H1 (cell line): Measurements from ENCODE around the gene SLC16A5. TPM values are rescaled to one million over a fixed set of nuclear protein-coding genes. Genes with fewer than 3 reads are reported as not detected.
A peak's percentile ranks its signal among the peaks of the same experiment; 100 is the strongest.

ENCODE experiments used
- CTCF ChIA-PET: fragments of 300-600 bp; sonication (Branson Sonifier 250); formaldehyde crosslinking; loops from one replicate; lab custom pipeline; 2021; ENCODE audit not compliant: partially characterized antibody; lab: Charles Lee
- POLR2A ChIA-PET: fragments of 300-600 bp; sonication (Branson Sonifier 250); formaldehyde crosslinking; loops from one replicate; lab custom pipeline; 2021; ENCODE audit warnings: inconsistent platforms; ENCODE audit not compliant: partially characterized antibody; lab: Charles Lee
- DNase-seq, 2 experiments: peaks; one replicate each; pipeline versions ENCODE4 v3.0.0 to v3.0.0-alpha.2; 2010 to 2022; ENCODE audit warnings: low spot score in 2 of 2, low read depth in 1 of 2, mixed read lengths in 1 of 2
- FAIRE-seq: peaks from 2 replicates; lab custom pipeline; 2011; peaks lifted over from hg19 to GRCh38; lab: Jason Lieb, UNC
- H2AFZ ChIP-seq: 2 replicates; pipeline ENCODE4 v1.8.1; 2012; ENCODE audit warnings: low read length, inconsistent platforms
- H2AK5ac ChIP-seq: 2 replicates; pipeline ENCODE4 v1.6.1; 2013; ENCODE audit warnings: low read depth, low read length
- H2BK120ac ChIP-seq: replicated peaks from 2 replicates; pipeline ENCODE3; 2013; ENCODE audit warnings: low read depth, low read length, inconsistent platforms
- H2BK12ac ChIP-seq: 2 replicates; pipeline ENCODE4 v1.6.1; 2013; ENCODE audit warnings: low read depth, low read length
- H2BK15ac ChIP-seq: 2 replicates; pipeline ENCODE4 v1.6.1; 2013; ENCODE audit warnings: low read length
- H2BK20ac ChIP-seq: 2 replicates; pipeline ENCODE4 v1.6.1; 2013; ENCODE audit warnings: low read length
- H2BK5ac ChIP-seq: 2 replicates; pipeline ENCODE4 v1.6.1; 2013; ENCODE audit warnings: low read depth, low read length
- H3K14ac ChIP-seq: 2 replicates; pipeline ENCODE4 v1.6.1; 2013; ENCODE audit warnings: inconsistent platforms; ENCODE audit not compliant: insufficient read length
- H3K18ac ChIP-seq: 2 replicates; pipeline ENCODE4 v1.6.1; 2013; ENCODE audit warnings: low read length; ENCODE audit errors: extremely low read depth
- H3K23ac ChIP-seq: 2 replicates; pipeline ENCODE4 v1.6.1; 2013; ENCODE audit warnings: inconsistent platforms; ENCODE audit not compliant: insufficient read length
- H3K23me2 ChIP-seq: 2 replicates; pipeline ENCODE4 v1.6.1; 2013; ENCODE audit warnings: low read depth, low read length
- H3K27ac ChIP-seq: 2 replicates; pipeline ENCODE4 v1.6.1; 2011; ENCODE audit warnings: low read depth, low read length, inconsistent platforms
- H3K27me3 ChIP-seq, 4 experiments: replicated peaks in 1 of 4; 1 replicate in 1 of 4; 2 replicates in 3 of 4; pipeline versions ENCODE4 v1.6.1 to v1.8.1; 2011 to 2013; ENCODE audit warnings: low read length in 3 of 4, mild to moderate bottlenecking in 3 of 4, inconsistent platforms in 2 of 4, mixed read lengths in 2 of 4, moderate library complexity in 1 of 4; ENCODE audit not compliant: control insufficient read depth in 3 of 4, insufficient read depth in 3 of 4; ENCODE audit errors: extremely low read depth in 1 of 4
- H3K36me3 ChIP-seq, 4 experiments: 2 replicates each; pipeline versions ENCODE4 v1.6.1 to v1.8.1; 2011 to 2013; ENCODE audit warnings: mild to moderate bottlenecking in 4 of 4, low read length in 3 of 4, moderate library complexity in 2 of 4, control low read depth in 1 of 4, inconsistent platforms in 1 of 4; ENCODE audit not compliant: insufficient read depth in 4 of 4, control insufficient read depth in 2 of 4
- H3K4ac ChIP-seq: replicated peaks from 2 replicates; pipeline ENCODE3; 2013; ENCODE audit warnings: low read length, low read depth, mixed read lengths, inconsistent platforms; ENCODE audit not compliant: insufficient read length
- H3K4me1 ChIP-seq, 4 experiments: replicated peaks in 1 of 4; 1 replicate in 1 of 4; 2 replicates in 3 of 4; pipeline versions ENCODE4 v1.6.1 to v1.8.1; 2011 to 2013; ENCODE audit warnings: low read length in 3 of 4, inconsistent platforms in 2 of 4, mixed read lengths in 1 of 4; ENCODE audit not compliant: insufficient read depth in 4 of 4, control insufficient read depth in 3 of 4
- H3K4me2 ChIP-seq, 2 experiments: 2 replicates each; pipeline versions ENCODE4 v1.6.1 to v1.8.1; 2011 to 2013; ENCODE audit warnings: low read depth in 2 of 2, low read length in 2 of 2, control low read depth in 1 of 2, inconsistent platforms in 1 of 2, mild to moderate bottlenecking in 1 of 2; ENCODE audit not compliant: insufficient read depth in 1 of 2
- H3K4me3 ChIP-seq, 4 experiments: fragments of 200-600, 300-600 bp in 1 of 4; sonication (generic), shearing (Covaris generic), sonication (Bioruptor Twin) in 1 of 4; 2 replicates each; pipeline versions ENCODE4 v1.5.1 to v1.8.1; 2011 to 2016; ENCODE audit warnings: low read length in 4 of 4, low read depth in 3 of 4, control low read depth in 2 of 4, inconsistent platforms in 2 of 4, mild to moderate bottlenecking in 2 of 4, mixed read lengths in 1 of 4, moderate library complexity in 1 of 4; ENCODE audit not compliant: insufficient read depth in 2 of 4; ENCODE audit errors: extremely low read depth in 1 of 4
- H3K56ac ChIP-seq: replicated peaks from 2 replicates; pipeline ENCODE3; 2013; ENCODE audit warnings: low read depth, mild to moderate bottlenecking, mixed read lengths, low read length, inconsistent platforms; ENCODE audit not compliant: insufficient read length
- H3K79me1 ChIP-seq: 2 replicates; pipeline ENCODE4 v1.6.1; 2013; ENCODE audit warnings: low read depth, low read length, control low read depth
- H3K79me2 ChIP-seq, 2 experiments: 2 replicates each; pipeline versions ENCODE4 v1.6.1 to v1.8.1; 2012 to 2013; ENCODE audit warnings: low read length in 2 of 2, mild to moderate bottlenecking in 2 of 2, inconsistent platforms in 1 of 2; ENCODE audit not compliant: insufficient read depth in 2 of 2, control insufficient read depth in 1 of 2
- H3K9ac ChIP-seq, 4 experiments: replicated peaks in 1 of 4; 1 replicate in 1 of 4; 2 replicates in 3 of 4; pipeline versions ENCODE4 v1.6.1 to v1.8.1; 2011 to 2013; ENCODE audit warnings: low read depth in 3 of 4, low read length in 3 of 4, control low read depth in 2 of 4, mild to moderate bottlenecking in 2 of 4, moderate library complexity in 2 of 4, inconsistent platforms in 1 of 4; ENCODE audit errors: extremely low read depth in 1 of 4
- H3K9me3 ChIP-seq, 2 experiments: 2 replicates each; pipeline versions ENCODE4 v1.6.1 to v1.8.1; 2012 to 2013; ENCODE audit warnings: mild to moderate bottlenecking in 2 of 2, moderate library complexity in 2 of 2, control low read depth in 1 of 2, inconsistent platforms in 1 of 2, low read depth in 1 of 2, low read length in 1 of 2, mixed read lengths in 1 of 2; ENCODE audit not compliant: insufficient read depth in 2 of 2
- H4K20me1 ChIP-seq, 2 experiments: replicated peaks in 1 of 2; 2 replicates each; pipeline versions ENCODE3 to v1.8.1; 2011 to 2013; ENCODE audit warnings: inconsistent platforms in 2 of 2, low read length in 2 of 2, mild to moderate bottlenecking in 1 of 2; ENCODE audit not compliant: insufficient read depth in 2 of 2, control insufficient read depth in 1 of 2
- H4K5ac ChIP-seq: 2 replicates; pipeline ENCODE4 v1.6.1; 2013; ENCODE audit warnings: low read length, low read depth, mixed read lengths, inconsistent platforms; ENCODE audit not compliant: insufficient read length
- H4K8ac ChIP-seq: 2 replicates; pipeline ENCODE4 v1.8.0; 2013; ENCODE audit warnings: mild to moderate bottlenecking, moderate library complexity, low read length, inconsistent platforms; ENCODE audit not compliant: insufficient read depth; ENCODE audit errors: extremely low read depth
- H4K91ac ChIP-seq: replicated peaks from 2 replicates; pipeline ENCODE3; 2013; ENCODE audit warnings: low read length, mixed read lengths, inconsistent platforms; ENCODE audit not compliant: insufficient read length
- CHD1 ChIP-seq: IDR thresholded peaks from 2 replicates; pipeline ENCODE4 v1.6.1; 2012; ENCODE audit warnings: low read depth, low read length, improper control_type of control experiment
- CREB1 ChIP-seq: IDR thresholded peaks from 2 replicates; pipeline ENCODE4 v1.6.1; 2012; ENCODE audit warnings: inconsistent platforms
- GTF2F1 ChIP-seq: IDR thresholded peaks from 2 replicates; pipeline ENCODE4 v1.6.1; 2012; ENCODE audit warnings: low read depth, low read length, improper control_type of control experiment, borderline replicate concordance
- PHF8 ChIP-seq: fragments of 200-600 bp; sonication (generic); conservative IDR thresholded peaks from 2 replicates; pipeline ENCODE4 v1.7.1; 2012; ENCODE audit warnings: low read depth, mild to moderate bottlenecking, inconsistent platforms, low read length, moderate library complexity
- POLR2A ChIP-seq, 2 experiments: IDR thresholded peaks; 1 replicate in 1 of 2; 2 replicates in 1 of 2; pipeline ENCODE4 v1.6.1; 2011; ENCODE audit warnings: low read depth in 2 of 2, low read length in 2 of 2, mild to moderate bottlenecking in 2 of 2; ENCODE audit errors: control extremely low read depth in 1 of 2
- RAD21 ChIP-seq, 2 experiments: IDR thresholded peaks in 1 of 2; conservative IDR thresholded peaks in 1 of 2; 2 replicates each; pipeline ENCODE4 v1.6.1; 2011; ENCODE audit warnings: low read depth in 2 of 2, low read length in 2 of 2, improper control_type of control experiment in 1 of 2, inconsistent platforms in 1 of 2, mild to moderate bottlenecking in 1 of 2, moderate library complexity in 1 of 2
- SIRT6 ChIP-seq: IDR thresholded peaks from one replicate; pipeline ENCODE4 v1.7.1; 2012; ENCODE audit warnings: low read length, inconsistent platforms
- TAF7 ChIP-seq: optimal IDR thresholded peaks from 2 replicates; pipeline ENCODE3; 2011; ENCODE audit warnings: low read depth, mild to moderate bottlenecking, inconsistent platforms, low read length, moderate library complexity, borderline replicate concordance
- WGBS, 2 experiments: shearing (Covaris generic) in 1 of 2; methylation state at CpG; one replicate each; pipeline versions ENCODE4 v1.1.6 to v1.1.7; 2013 to 2015; ENCODE audit warnings: low lambda C conversion rate in 2 of 2, mixed read lengths in 2 of 2, inconsistent platforms in 1 of 2, low coverage in 1 of 2, missing lambda C conversion rate in 1 of 2; ENCODE audit not compliant: insufficient replicate concordance in 2 of 2, insufficient coverage in 1 of 2, insufficient read length in 1 of 2; ENCODE audit errors: extremely low coverage in 1 of 2, missing lambda C conversion rate in 1 of 2; 5-methylcytosine and 5-hydroxymethylcytosine counted together
- polyA plus RNA-seq, 7 experiments: library from polyadenylated mRNA; depleted of rRNA in 3 of 7; stranded (reverse) in 5 of 7; unstranded in 2 of 7; fragments of >200 nt in 5 of 7; fragments of 200-250 nt in 2 of 7; gene quantifications; 1 replicate in 5 of 7; 2 replicates in 1 of 7; 4 replicates in 1 of 7; pipeline versions ENCODE4 v1.2.1 to v1.2.3, GENCODE V29; 2011 to 2013; ENCODE audit warnings: missing spikeins in 2 of 7, mixed read lengths in 2 of 7
- total RNA-seq: library from RNA; stranded (reverse); fragmentation: NEBNext Ultra II Directional; extraction: Animal tissue kit (Norgen Biotek cat#: 25700); gene quantifications from 2 replicates; pipeline ENCODE4 v1.2.1, GENCODE V29; 2021
- TF ChIP-seq, protein P1 (sequence below), 3 experiments: IDR thresholded peaks; 1 replicate in 2 of 3; 2 replicates in 1 of 3; pipeline versions ENCODE4 v1.5.1 to v1.6.1; 2011; ENCODE audit warnings: low read length in 3 of 3, mild to moderate bottlenecking in 3 of 3, inconsistent platforms in 2 of 3, low read depth in 1 of 3, moderate library complexity in 1 of 3; ENCODE audit not compliant: insufficient read depth in 1 of 3; ENCODE audit errors: control extremely low read depth in 1 of 3
- TF ChIP-seq, protein P2 (sequence below): IDR thresholded peaks from 2 replicates; pipeline ENCODE4 v1.6.1; 2011; ENCODE audit warnings: low read length, improper control_type of control experiment

Gene SLC16A5
- total and polyA plus RNA-seq, 2 of the 8 experiments (the other 6 are each of a cell fraction or from before 2014, with no cell fraction given), result 17.1 to 34.7 TPM

DNA sequence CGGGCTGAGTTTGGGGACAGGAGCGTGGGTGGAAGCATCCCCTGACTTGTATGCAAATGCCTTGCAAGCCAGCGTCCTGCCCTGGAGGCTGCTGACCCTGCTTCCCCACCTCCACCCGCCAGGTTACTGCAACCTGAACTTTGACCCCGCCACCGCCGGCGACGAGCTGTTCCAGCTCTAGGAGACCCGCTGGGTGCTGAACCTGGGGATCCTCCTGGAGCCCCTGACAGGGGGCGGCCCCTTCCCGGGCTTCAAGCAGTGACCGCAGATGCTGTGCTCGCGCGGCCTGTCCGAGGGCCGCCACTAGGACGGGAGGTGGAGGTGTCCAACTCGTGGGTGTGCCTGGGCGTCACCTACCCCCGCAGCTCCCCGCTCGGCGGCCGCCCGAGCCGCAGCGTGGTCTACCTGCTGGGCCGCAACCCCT is 10.7 kb upstream of the SLC16A5 start:
- Histone ChIP-seq H3K79me1 (no peaks in the 10 kb centered on the region), H3K56ac (no peak overlapping the region), H3K18ac (no peak overlapping the region), H4K91ac (peak overlapping the region; percentile 81), H4K20me1 (no peaks in the 10 kb centered on the region), H3K9me3 (no peaks in the 10 kb centered on the region), H3K4me1 (peaks cover 0 to 13% (median 5%) of the 10 kb centered on the region in 4 experiments; a peak in 4 of 7 replicates), H3K4me2 (no peak overlapping the region), H3K79me2 (no peaks in the 10 kb centered on the region), H4K5ac (peak overlapping the region; percentile 26), H3K4me3 (no peak overlapping the region; a peak in 1 of 8 replicates), H4K8ac (peak overlapping the region; percentile 5; the same call in 1 of the 2 replicates), H3K9ac (no peak overlapping the region), H2BK5ac (peak overlapping the region; percentile 56; the same call in 1 of the 2 replicates), H3K14ac (no peak overlapping the region), H2BK20ac (no peak overlapping the region), H3K27ac (no peak overlapping the region), H2BK12ac (peak overlapping the region; percentile 80; the same call in 1 of the 2 replicates), H3K27me3 (no peaks in the 10 kb centered on the region), H3K4ac (no peak overlapping the region), H3K23ac (no peak overlapping the region), H3K36me3 (no peaks in the 10 kb centered on the region), H2AK5ac (no peak overlapping the region; the same call in 1 of the 2 replicates), H3K23me2 (no peaks in the 10 kb centered on the region), H2AFZ (no peak overlapping the region), H2BK120ac (no peak overlapping the region), H2BK15ac (peak overlapping the region; percentile 97; the same call in 1 of the 2 replicates)
- DNase-seq (no peak), FAIRE-seq (no peak)
- ChIA-PET CTCF (interaction anchor here (0.8 to 7.6 kb wide), 9 partner anchors 10 to 43 kb away, joined by 3 to 45 read pairs (median 5); partner anchors contain the start of gene SLC16A5), POLR2A (interaction anchor here (1.1 to 4.4 kb wide), 3 partner anchors 10 to 41 kb away, joined by 3 to 25 read pairs (median 3); no protein-coding TSS in a partner anchor)
- 80% methylated on average over 26 of the region's 30 CpGs; no CpG with 5 or more reads in 1 of the 2 experiments for WGBS, 2 experiments
- TF ChIP-seq PHF8, result no peak
- TF ChIP-seq RAD21 (IDR thresholded peaks at IDR 0.05 in 1 of 2, conservative IDR thresholded peaks at IDR 0.05 in 1 of 2; ENCODE audit: low read depth in 2 of 2, low read length in 2 of 2), result no peak
- TF ChIP-seq TAF7, result no peak
- TF ChIP-seq POLR2A (IDR thresholded peaks at IDR 0.05; ENCODE audit: control extremely low read depth in 1 of 2, low read depth in 2 of 2, low read length in 2 of 2), result no peak
- TF ChIP-seq, protein P1, sequence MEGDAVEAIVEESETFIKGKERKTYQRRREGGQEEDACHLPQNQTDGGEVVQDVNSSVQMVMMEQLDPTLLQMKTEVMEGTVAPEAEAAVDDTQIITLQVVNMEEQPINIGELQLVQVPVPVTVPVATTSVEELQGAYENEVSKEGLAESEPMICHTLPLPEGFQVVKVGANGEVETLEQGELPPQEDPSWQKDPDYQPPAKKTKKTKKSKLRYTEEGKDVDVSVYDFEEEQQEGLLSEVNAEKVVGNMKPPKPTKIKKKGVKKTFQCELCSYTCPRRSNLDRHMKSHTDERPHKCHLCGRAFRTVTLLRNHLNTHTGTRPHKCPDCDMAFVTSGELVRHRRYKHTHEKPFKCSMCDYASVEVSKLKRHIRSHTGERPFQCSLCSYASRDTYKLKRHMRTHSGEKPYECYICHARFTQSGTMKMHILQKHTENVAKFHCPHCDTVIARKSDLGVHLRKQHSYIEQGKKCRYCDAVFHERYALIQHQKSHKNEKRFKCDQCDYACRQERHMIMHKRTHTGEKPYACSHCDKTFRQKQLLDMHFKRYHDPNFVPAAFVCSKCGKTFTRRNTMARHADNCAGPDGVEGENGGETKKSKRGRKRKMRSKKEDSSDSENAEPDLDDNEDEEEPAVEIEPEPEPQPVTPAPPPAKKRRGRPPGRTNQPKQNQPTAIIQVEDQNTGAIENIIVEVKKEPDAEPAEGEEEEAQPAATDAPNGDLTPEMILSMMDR (IDR thresholded peaks at IDR 0.05; ENCODE audit: control extremely low read depth in 1 of 3, insufficient read depth in 1 of 3, low read depth in 1 of 3, low read length in 3 of 3), result no peak
- no peak for TF ChIP-seq CREB1
- no peak for TF ChIP-seq CHD1
- TF ChIP-seq, protein P2, sequence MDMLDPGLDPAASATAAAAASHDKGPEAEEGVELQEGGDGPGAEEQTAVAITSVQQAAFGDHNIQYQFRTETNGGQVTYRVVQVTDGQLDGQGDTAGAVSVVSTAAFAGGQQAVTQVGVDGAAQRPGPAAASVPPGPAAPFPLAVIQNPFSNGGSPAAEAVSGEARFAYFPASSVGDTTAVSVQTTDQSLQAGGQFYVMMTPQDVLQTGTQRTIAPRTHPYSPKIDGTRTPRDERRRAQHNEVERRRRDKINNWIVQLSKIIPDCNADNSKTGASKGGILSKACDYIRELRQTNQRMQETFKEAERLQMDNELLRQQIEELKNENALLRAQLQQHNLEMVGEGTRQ, result no peak
- no peak for TF ChIP-seq GTF2F1
- TF ChIP-seq SIRT6, result no peak
